Measurements from ENCODE around the gene CCDC34.

DNA sequence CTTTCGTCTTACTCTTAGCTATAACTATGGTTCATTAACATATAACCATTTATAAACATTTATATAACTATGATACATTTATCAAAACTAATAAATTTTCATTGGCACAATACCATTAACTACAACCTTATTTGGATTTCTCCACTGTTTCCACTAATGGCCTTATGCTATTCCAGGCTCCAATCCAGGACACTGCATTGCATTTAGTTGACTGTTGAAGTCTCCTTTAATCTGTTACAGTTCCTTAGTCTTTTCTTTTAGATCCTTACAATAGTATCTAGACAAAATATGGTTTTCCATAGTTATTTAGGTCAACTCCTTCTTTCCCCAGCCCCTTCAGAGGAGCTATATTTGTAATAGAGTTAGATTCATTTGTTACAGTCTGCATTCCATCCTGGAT, 47.2 kb downstream of the CCDC34 start:
- TF ChIP-seq, protein P1, sequence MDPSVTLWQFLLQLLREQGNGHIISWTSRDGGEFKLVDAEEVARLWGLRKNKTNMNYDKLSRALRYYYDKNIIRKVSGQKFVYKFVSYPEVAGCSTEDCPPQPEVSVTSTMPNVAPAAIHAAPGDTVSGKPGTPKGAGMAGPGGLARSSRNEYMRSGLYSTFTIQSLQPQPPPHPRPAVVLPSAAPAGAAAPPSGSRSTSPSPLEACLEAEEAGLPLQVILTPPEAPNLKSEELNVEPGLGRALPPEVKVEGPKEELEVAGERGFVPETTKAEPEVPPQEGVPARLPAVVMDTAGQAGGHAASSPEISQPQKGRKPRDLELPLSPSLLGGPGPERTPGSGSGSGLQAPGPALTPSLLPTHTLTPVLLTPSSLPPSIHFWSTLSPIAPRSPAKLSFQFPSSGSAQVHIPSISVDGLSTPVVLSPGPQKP (IDR thresholded peaks at IDR 0.05; ENCODE audit: borderline replicate concordance, low read depth, low read length): no peak
- TF ChIP-seq, protein P2, sequence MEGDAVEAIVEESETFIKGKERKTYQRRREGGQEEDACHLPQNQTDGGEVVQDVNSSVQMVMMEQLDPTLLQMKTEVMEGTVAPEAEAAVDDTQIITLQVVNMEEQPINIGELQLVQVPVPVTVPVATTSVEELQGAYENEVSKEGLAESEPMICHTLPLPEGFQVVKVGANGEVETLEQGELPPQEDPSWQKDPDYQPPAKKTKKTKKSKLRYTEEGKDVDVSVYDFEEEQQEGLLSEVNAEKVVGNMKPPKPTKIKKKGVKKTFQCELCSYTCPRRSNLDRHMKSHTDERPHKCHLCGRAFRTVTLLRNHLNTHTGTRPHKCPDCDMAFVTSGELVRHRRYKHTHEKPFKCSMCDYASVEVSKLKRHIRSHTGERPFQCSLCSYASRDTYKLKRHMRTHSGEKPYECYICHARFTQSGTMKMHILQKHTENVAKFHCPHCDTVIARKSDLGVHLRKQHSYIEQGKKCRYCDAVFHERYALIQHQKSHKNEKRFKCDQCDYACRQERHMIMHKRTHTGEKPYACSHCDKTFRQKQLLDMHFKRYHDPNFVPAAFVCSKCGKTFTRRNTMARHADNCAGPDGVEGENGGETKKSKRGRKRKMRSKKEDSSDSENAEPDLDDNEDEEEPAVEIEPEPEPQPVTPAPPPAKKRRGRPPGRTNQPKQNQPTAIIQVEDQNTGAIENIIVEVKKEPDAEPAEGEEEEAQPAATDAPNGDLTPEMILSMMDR (conservative IDR thresholded peaks at IDR 0.05; ENCODE audit: low read depth, low read length): no peak
- TF ChIP-seq BHLHE40 (IDR thresholded peaks at IDR 0.05; ENCODE audit: low read depth, low read length) (no peak), NFE2L2 (IDR thresholded peaks at IDR 0.05; ENCODE audit: low read depth, low read length) (no peak), RCOR1 (IDR thresholded peaks at IDR 0.05; ENCODE audit: insufficient replicate concordance, low read length) (no peak), CHD1 (IDR thresholded peaks at IDR 0.05; ENCODE audit: low read depth, low read length) (no peak), RAD21 (IDR thresholded peaks at IDR 0.05; ENCODE audit: low read length) (no peak), POLR2A (IDR thresholded peaks at IDR 0.05; ENCODE audit: low read depth, low read length) (no peak), MXI1 (IDR thresholded peaks at IDR 0.05; ENCODE audit: borderline replicate concordance, low read depth, low read length) (no peak), SMC3 (IDR thresholded peaks at IDR 0.05; ENCODE audit: low read depth, low read length) (no peak)

Data from IMR-90 (cell line).